Bronchial epithelial cell (primary cell): ENCODE data around the gene ZC3HAV1L. TPM values are rescaled to one million over a fixed set of nuclear protein-coding genes. Genes with fewer than 3 reads are reported as not detected.

Source experiments
- DNase-seq: peaks from one replicate; pipeline ENCODE4 v3.0.0-alpha.2; 2010; ENCODE audit warnings: low read depth
- FAIRE-seq: peaks from 2 replicates; lab custom pipeline; 2011; peaks lifted over from hg19 to GRCh38; lab: Jason Lieb, UNC
- H3K27me3 ChIP-seq: 2 replicates; pipeline ENCODE4 v1.5.1; 2011; ENCODE audit warnings: low read length; ENCODE audit not compliant: control insufficient read depth, insufficient read depth
- H3K36me3 ChIP-seq: 2 replicates; pipeline ENCODE4 v1.5.1; 2011; ENCODE audit warnings: low read length; ENCODE audit not compliant: control insufficient read depth, insufficient read depth
- H3K4me3 ChIP-seq: 2 replicates; pipeline ENCODE4 v1.5.1; 2011; ENCODE audit warnings: mild to moderate bottlenecking, low read depth, low read length, control low read depth
- total RNA-seq: library from RNA; depleted of rRNA; stranded (reverse); fragments of >200 nt; gene quantifications from 2 replicates; pipeline ENCODE4 v1.2.1, GENCODE V29; 2014
- TF ChIP-seq, protein P1 (sequence below): IDR thresholded peaks from 2 replicates; pipeline ENCODE4 v1.5.1; 2011; ENCODE audit warnings: mild to moderate bottlenecking, moderate library complexity, low read length, control low read depth, inconsistent platforms; ENCODE audit not compliant: insufficient read depth, severe bottlenecking

Gene ZC3HAV1L
- total RNA-seq, 1 donor from 2014 or later = 11.1 TPM

DNA sequence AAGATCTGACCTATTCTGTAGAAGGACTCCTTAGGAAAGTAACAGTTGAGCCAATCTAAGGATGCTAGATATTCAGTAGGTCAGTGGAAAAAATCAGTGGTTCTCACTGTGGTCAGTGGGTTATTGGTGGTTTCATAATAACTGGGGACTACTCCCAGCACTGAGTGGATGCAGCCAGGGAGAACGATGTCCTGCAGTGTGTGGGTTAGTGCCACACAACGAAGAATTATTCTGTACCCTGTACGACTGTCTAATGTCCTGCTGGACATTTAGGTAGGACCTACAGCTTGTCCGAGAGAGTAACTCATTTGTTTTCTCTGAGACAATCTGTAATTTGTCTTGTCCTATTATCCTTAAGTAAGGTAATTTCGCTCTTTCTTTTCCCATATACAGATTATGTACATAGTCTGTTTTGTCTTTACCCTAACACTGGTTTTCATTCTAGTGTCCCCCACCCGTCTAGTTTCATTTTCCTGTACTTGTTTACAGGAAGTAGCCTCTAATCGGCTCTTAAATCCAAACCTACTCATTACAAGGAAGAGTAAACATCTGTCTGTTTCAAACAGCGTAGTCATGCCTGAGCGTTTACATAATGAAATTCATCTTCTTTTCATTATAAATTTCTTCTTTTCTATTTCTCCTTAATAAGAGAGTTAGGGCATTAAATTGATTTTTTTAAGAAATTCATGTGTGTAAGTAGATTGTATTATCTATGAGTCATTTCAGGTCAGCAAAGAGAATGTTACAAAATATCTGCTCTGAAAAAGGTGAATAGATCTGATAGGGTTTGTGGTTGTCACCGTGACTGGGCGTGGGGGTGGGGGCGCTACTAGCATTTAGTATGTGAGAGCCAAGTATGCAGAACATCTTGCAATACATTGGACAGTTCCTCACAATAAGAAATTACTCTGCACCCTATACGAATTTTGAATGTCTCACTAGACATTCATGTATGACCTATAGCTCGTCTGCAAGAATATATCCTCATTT lies 8.3 kb upstream of the ZC3HAV1L start:
- Histone ChIP-seq H3K4me3 (no peak overlapping the region), H3K36me3 (peaks cover 2% of the 10 kb centered on the region), H3K27me3 (no peaks in the 10 kb centered on the region)
- no peak for FAIRE-seq
- DNase-seq = peak; percentile 51
- TF ChIP-seq, protein P1, sequence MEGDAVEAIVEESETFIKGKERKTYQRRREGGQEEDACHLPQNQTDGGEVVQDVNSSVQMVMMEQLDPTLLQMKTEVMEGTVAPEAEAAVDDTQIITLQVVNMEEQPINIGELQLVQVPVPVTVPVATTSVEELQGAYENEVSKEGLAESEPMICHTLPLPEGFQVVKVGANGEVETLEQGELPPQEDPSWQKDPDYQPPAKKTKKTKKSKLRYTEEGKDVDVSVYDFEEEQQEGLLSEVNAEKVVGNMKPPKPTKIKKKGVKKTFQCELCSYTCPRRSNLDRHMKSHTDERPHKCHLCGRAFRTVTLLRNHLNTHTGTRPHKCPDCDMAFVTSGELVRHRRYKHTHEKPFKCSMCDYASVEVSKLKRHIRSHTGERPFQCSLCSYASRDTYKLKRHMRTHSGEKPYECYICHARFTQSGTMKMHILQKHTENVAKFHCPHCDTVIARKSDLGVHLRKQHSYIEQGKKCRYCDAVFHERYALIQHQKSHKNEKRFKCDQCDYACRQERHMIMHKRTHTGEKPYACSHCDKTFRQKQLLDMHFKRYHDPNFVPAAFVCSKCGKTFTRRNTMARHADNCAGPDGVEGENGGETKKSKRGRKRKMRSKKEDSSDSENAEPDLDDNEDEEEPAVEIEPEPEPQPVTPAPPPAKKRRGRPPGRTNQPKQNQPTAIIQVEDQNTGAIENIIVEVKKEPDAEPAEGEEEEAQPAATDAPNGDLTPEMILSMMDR = no peak

DNA sequence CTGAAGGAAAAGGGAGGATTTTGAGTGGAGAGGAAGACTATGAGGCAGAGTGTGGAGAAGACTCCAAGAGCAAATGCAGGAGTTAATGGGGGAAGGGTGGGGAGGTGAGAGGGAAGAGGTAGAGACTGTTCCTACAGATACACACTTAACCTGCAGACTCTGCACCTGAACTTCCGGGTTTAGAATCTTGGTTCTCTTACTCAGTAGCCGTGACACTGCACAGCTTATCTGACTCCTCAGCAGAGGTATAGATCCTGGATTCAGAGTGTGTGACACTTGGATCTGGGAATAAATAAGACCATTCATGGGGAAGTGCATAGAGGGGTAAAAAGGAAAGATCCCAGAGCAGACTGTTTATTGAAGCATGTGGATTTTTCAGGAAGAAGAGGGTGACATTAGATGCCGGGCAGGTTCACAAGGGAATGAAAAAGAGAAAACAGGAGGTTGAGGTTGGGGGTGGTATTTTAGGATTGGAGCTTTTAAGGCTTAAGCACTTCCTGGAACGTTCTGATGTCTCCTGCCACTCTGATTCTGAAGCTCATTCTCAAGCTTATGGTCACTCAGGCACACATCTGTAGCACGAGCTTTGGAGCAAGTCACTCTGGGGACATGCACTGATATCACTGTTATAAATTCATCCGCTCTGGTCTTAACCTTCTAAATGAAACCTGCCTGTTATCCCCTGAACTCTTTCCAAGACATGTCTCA lies 5.7 kb upstream of the ZC3HAV1L start:
- no peak for FAIRE-seq

DNA sequence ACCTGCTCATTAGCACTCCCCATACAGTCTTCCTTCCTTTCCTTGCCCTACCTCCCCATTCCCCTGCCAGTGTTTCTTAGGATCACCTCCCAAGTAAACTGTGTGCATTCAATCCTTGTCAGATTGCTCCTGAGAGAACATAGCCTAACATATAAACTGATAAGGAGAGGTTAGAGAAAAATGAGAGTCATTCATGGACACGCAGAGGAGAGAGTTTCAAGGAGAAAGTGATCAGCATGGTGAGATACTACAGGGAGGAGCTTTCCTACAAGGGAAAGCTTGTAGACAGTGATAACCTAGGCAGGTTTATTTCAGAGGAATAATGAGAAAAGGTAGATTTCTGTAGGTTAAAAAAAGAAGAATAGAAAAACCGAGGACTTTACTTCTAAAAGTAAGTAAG lies 2.8 kb upstream of the ZC3HAV1L start:
- FAIRE-seq = no peak

More for the DNA sequence above, 5.7 kb upstream of the ZC3HAV1L start:
- Histone ChIP-seq H3K27me3 (no peaks in the 10 kb centered on the region), H3K36me3 (peaks cover 2% of the 10 kb centered on the region), H3K4me3 (no peak overlapping the region)
- no peak for DNase-seq
- TF ChIP-seq, protein P1 = no peak

DNA sequence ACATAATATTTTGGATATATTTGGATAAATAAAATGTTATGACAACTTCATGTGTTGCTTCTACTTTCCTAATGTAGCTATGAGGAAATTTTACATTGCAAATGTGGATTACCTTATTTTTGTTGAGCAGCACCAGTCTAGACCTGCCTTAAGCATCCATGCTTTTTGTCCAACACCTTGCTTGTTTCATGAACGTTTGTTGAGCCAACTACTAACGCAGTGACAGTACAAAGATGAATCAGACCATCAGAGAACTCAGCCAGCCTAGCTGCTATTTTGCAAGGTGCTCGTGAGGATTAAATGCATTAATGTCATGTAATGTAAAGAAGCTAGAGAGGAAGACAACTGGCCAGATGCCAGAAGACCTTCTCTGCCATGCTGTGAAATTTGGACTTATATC lies 1.1 kb upstream of the ZC3HAV1L start:
- H3K27me3 ChIP-seq = no peaks in the 10 kb centered on the region
- no peak for FAIRE-seq
- TF ChIP-seq, protein P1 = no peak
- H3K36me3 ChIP-seq = peaks cover 2% of the 10 kb centered on the region
- H3K4me3 ChIP-seq = no peak overlapping the region
- DNase-seq = peak; percentile 80

More for the DNA sequence above, 2.8 kb upstream of the ZC3HAV1L start:
- H3K4me3 ChIP-seq = no peak overlapping the region
- no peak for DNase-seq
- H3K27me3 ChIP-seq = no peaks in the 10 kb centered on the region
- H3K36me3 ChIP-seq = no peaks in the 10 kb centered on the region
- TF ChIP-seq, protein P1 = no peak

DNA sequence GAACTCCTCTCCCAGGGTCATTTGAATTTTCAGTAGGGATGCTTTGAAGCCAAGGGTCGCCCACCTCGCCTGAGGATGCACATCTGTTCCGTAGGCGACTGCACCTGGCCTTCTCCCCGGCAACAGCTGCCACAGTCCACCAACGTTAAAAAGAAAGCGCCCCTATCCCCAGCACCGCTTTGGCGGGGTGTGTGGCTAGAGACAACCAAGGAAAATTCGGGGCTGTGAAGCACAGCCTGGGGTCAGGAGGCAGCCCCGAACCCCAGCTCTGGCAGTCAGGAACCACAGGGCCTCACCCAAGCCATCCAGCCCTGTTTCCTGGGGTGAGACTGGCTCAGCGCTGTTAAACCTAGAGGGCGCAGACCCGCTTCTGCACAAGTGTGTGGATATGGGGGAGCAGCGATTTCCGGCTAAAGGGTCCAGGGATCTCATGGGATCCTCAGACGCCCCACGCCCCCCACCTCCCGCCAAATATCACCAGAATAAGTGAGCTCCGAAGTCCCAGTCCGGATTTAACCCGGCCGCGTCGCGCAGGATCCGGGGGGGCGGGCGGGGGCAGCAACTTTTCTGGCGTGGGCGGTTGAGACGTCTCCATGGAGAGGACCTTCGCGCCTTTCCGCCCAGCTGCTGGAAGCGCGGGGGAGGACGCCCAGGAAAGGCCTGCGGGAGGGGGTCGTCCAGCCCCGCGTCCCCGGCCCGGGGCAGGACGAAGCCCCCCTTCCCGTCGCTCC lies 822 bp downstream of the ZC3HAV1L start:
- Histone ChIP-seq H3K36me3 (peaks cover 2% of the 10 kb centered on the region), H3K4me3 (peak overlapping the region; percentile 78), H3K27me3 (no peaks in the 10 kb centered on the region)
- FAIRE-seq (no peak), DNase-seq (no peak)
- TF ChIP-seq, protein P1 = no peak
